ENCODE results near the gene HES5.

The HES5 gene

DNA sequence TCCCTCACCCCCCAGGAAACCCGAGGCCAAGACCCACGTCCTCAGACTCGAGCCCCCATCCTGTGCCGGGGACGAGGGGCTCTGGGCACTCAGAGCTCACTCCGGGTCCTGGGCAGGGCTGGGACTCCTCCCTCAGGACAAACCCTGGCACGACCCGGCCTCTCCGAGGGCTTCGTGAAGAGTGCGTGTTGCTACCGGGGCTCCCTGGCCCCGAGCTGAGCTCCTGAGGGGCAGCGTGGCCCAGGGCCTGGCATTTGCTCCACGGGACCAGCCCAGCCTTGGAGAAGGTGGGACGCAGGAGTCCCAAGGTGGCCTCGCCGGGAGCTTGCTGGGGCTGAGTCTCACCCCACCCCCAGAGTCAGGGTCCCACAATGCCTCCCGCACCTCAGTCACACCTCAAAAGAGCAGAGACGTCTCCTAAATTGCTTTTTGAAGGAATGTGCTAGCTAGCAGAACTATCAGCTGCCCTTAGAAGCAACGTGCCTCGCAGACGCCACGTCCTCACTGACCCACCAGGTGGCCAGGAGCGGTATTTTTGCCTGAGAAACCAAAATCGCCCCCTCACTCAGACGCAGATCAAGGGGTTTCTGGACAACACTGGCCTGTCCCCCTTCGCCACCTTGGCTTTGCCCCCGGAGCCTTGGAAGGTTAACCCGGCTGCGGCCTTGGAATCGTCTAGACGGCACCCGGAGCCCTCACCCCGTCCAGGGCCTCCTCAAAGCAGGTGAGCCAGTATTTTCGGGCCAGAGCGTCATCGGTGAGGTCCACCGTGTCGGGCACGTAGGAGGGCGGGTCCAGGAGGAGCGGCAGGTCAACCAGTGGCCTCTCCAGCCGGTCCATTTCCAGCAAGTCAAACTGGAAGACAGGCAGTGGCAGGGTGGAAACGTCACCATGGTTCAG is 14.9 kb downstream of the HES5 start:
- DNase-seq (ENCODE audit: low read depth): no peak

DNA sequence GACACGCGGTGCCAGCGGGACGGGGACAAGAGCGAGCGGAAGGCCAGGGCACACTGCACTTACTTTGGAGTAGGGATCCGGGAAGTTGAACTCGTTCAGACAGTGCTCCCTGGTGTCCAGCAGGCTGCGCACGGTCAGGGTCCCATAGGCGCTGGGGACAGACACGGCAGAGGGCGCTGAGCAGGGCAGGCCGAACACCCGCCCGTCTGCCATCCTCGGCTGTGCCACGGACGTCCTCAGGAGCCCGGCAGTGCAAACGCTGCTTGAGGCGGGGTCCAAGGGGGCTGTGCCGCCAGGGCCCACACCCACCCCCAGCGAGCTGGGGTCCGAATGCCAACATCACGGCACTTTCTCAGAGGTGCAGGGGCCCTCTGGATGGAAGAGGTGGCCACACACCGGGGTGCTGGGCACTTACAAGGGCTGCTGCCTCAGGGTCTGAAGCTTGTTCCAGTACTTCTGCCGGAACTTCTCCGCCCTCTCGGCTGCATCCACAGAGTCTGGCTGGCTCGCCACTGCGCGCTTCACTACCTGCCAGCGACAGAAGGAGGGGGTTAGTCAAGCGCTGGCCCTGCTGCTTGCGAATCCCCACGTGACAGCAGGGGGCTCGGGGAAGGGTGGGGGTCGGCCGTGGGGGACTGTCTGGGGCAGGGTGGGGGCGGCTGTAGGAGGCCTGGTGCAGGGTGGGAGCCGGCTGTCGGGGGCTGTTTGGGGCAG is 16.0 kb downstream of the HES5 start:
- no peak for DNase-seq (ENCODE audit: low read depth)

- DNase-seq (ENCODE audit: low read depth): no peak
Measured at GRCh38 chr1:2512862-2513421, 17.1 kb downstream of the HES5 start.

- DNase-seq (ENCODE audit: low read depth): no peak
Measured at GRCh38 chr1:2510366-2511155, 19.5 kb downstream of the HES5 start.

GRCh38 chr1:2509589-2509988 is 20.5 kb downstream of the HES5 start:
- DNase-seq (ENCODE audit: low read depth): no peak

- no peak for DNase-seq (ENCODE audit: low read depth)
Measured at GRCh38 chr1:2508751-2509150, 21.3 kb downstream of the HES5 start.

- no peak for DNase-seq (ENCODE audit: low read depth)
Measured at GRCh38 chr1:2508180-2508579, 21.9 kb downstream of the HES5 start.

- no peak for DNase-seq (ENCODE audit: low read depth)
Measured at GRCh38 chr1:2507744-2508155, 22.3 kb downstream of the HES5 start.

- peak; percentile 32 for DNase-seq (ENCODE audit: low read depth)
Measured at GRCh38 chr1:2506901-2507565, 23.0 kb downstream of the HES5 start.

GRCh38 chr1:2506007-2506860 is 23.8 kb downstream of the HES5 start:
- no peak for DNase-seq (ENCODE audit: low read depth)

GRCh38 chr1:2505461-2505994 is 24.5 kb downstream of the HES5 start:
- no peak for DNase-seq (ENCODE audit: low read depth)

- DNase-seq (ENCODE audit: low read depth): no peak
Measured at GRCh38 chr1:2504949-2505272, 25.2 kb downstream of the HES5 start.

DNA sequence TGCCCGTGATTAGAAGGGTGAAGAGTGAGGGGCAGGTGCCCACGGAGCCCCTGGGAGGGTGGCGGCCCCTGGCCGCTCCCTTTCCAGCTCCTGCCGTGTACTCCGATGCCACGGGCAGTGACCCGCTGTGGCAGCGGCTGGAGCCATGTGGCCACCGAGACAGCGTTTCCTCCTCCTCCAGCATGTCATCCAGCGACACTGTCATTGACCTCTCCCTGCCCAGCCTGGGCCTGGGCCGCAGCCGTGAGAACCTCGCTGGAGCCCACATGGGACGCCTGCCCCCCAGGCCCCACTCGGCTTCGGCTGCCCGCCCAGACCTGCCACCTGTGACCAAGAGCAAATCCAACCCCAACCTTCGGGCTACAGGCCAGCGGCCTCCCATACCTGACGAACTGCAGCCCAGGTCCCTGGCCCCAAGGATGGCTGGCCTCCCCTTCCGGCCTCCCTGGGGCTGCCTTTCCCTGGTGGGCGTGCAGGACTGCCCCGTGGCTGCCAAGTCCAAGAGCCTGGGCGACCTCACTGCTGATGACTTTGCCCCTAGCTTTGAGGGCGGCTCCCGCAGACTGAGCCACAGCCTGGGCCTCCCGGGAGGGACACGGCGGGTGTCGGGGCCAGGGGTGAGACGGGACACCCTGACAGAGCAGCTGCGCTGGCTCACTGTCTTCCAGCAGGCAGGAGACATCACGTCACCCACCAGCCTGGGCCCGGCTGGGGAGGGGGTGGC is 25.7 kb downstream of the HES5 start:
- peak; percentile 10 for DNase-seq (ENCODE audit: low read depth)

DNA sequence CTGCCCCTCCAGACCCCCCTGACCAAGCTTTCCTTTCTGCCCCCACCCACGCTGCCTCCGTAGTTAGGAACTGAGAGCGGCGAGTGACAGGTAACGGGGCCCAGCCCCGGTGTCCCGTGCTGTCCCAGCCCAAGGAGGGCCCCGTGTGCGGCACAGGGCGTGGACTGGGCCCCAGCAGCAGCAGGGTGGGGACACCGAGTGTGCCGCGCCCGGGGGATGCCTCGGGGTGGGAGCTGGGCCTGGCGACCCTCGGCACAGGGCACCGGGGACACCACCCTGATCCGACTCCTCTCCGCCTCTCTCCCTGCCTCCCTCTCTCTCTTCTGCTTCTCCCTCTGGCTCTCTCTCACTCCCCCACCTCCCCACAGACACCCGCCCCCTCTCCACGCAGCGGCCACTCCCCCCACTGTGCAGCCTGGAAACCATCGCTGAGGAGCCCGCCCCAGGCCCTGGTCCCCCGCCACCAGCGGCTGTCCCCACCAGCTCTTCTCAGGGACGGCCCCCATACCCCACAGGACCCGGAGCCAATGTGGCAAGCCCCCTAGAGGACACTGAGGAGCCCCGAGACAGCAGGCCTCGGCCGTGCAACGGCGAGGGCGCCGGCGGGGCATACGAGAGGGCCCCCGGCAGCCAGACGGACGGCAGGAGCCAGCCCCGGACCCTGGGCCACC is 26.4 kb downstream of the HES5 start:
- DNase-seq (ENCODE audit: low read depth): no peak

- no peak for DNase-seq (ENCODE audit: low read depth)
Measured at GRCh38 chr1:2502661-2503553, 27.2 kb downstream of the HES5 start.

DNA sequence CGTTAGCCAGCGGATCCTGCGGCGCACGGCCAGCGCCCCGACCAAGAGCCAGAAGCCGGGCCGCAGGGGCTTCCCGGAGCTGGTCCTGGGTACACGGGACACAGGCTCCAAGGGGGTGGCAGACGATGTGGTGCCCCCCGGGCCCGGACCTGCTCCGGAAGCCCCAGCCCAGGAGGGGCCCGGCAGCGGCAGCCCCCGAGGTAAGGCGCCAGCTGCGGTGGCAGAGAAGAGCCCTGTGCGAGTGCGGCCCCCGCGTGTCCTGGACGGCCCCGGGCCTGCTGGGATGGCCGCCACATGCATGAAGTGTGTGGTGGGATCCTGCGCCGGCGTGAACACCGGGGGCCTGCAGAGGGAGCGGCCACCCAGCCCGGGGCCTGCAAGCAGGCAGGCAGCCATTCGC is 27.9 kb downstream of the HES5 start:
- no peak for DNase-seq (ENCODE audit: low read depth)

- no peak for DNase-seq (ENCODE audit: low read depth)
Measured at GRCh38 chr1:2501820-2502119, 28.3 kb downstream of the HES5 start.

GRCh38 chr1:2501041-2501819 is 28.8 kb downstream of the HES5 start:
- no peak for DNase-seq (ENCODE audit: low read depth)

Measured in EH (cell line).